A549 treated with dexamethasone at 1 μM for 4 hours (cell line): ENCODE data around the gene TNFRSF19. TPM values are rescaled to one million over a fixed set of nuclear protein-coding genes. Genes with fewer than 3 reads are reported as not detected.

Experiments used
- total RNA-seq: library from RNA; stranded (reverse); fragments of 200-300 nt; extraction: Qiagen RNA extraction; gene quantifications from 5 replicates; pipeline ENCODE4 v1.2.3, GENCODE V29; 2022

Gene TNFRSF19
- total RNA-seq = 2.6 to 4.0 TPM (median 3.9 TPM) in 5 replicates

GRCh38 chr13:23570099-23570920, at the start of gene TNFRSF19:
Gene TNFRSF19 (plus strand): TSS chr13:23570412. CDS start chr13:23590184, 19,772 bp downstream.

Other genes starting within 250 kb of the TNFRSF19 start
- gene SACS, start 136.7 kb upstream of the TNFRSF19 start, total RNA-seq = 8.2 to 15.8 TPM (median 12.9 TPM) in 5 replicates